Measurements from ENCODE around the gene CERS6.

Gene CERS6

GRCh38 chr2:168536925-168537466 lies 80.9 kb downstream of the CERS6 start:
- DNase-seq: no peak

- DNase-seq: no peak
Observed at GRCh38 chr2:168538133-168538532, 82.1 kb downstream of the CERS6 start.

- DNase-seq: no peak
Observed at GRCh38 chr2:168538534-168538933, 82.5 kb downstream of the CERS6 start.

- DNase-seq: no peak
Observed at GRCh38 chr2:168539945-168540344, 83.9 kb downstream of the CERS6 start.

GRCh38 chr2:168541858-168542257 lies 85.8 kb downstream of the CERS6 start:
- no peak for DNase-seq

DNA sequence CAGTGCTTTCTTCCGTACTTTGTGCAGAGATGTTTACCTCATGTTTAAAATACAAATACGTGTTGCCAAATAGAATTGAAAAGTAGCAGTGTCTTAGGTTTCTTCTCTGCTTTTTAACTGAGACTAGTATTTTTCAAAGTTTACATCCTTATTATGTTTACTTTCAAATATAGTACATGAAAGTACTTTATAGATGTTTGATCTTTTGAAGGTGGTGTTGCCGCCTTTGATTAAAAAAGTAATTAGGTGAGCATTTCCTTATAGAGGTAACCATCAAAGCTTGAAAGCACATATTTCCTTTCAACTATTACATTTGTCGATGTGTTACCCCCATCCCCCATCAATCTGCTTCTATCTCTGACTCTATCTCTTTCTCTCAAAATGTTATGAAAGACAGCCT lies 87.0 kb downstream of the CERS6 start:
- DNase-seq: no peak

DNA sequence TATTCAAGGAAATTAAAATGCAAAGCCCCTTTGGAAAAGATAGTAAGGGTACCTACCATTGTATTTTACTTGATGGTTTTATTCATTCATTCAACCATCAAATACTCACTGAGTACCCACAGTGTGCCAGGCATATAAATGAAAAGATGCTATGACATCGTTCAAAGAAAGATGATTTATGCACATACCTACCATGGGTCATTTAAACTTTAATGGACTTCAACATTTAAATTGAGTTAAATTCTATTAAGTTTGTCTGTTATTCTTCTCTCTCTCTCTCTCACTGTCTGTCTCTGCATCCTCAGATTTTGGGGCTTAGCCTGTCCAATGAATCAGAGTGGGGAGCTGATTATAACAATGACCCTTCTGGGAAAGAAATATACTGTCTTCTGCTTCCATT lies 87.9 kb downstream of the CERS6 start:
- no peak for DNase-seq

DNA sequence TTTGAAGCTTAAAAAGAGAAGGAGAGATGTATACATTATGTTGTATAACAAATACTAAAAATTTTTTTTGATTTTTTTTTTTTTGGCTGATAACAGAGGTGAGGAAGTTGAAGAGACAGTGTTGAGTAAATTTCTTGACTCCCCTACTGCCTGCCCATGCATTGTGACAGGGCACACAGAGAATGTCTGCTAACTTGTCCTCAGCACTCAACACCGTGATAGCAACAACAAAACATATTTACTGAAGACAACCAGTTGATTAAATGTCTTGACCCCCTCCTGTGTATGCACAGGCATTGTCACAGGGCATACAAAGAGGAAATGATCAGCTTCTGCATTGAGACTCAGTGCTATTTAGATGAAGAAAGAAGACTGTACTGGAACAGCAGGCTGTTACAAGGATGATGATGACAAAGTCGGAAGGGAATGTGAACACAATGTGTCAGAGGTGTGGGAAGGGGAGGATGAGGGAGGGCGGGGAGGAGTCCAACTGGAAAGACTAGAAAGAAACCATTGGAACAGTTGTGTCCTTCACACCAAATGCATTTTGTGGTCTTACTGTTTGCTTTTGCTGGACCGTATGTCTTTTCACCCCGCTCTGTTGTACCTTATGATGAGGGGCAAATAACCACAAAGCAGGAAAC lies 89.5 kb downstream of the CERS6 start:
- no peak for DNase-seq

DNA sequence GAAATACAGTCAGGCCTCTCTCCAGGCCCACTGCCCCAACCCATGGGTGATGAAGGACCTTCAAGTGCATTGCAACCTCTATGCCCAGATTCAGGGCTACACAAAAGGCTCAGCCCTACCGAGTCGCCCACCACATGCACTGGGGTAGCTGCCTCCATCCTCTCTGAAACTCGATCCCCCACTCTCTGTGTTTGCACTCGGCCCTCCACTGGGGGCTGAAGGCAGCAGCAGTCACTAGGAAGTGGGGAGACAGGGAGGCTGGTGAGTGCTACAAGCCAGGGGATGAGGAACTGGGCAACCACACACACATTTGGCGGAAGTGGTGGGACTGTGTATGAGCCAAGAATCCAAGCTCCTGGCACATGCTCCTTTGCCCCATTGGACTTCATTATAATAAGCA lies 94.6 kb downstream of the CERS6 start:
- DNase-seq: no peak

GRCh38 chr2:168552450-168552856 lies 96.4 kb downstream of the CERS6 start:
- DNase-seq: no peak

GRCh38 chr2:168555283-168555682 lies 99.2 kb downstream of the CERS6 start:
- no peak for DNase-seq

DNA sequence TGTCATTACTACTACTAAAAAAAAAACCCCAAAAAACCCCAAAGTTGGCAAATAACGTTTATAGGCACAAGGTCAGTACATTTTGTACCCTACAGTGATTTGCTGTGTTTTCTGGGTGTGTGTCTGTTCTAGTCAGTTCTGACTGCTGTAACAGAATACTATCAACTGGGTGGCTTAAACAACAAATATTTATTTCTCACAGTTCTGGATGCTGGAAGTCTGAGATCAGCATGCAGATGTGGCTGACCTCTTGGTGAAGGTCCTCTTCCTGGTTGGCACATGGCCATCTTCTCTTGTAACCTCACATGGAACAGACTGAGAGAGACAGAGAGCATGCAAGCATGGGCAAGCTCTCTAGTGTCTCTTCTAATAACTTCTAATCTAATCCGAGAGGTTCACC lies 103.1 kb downstream of the CERS6 start:
- no peak for DNase-seq

DNA sequence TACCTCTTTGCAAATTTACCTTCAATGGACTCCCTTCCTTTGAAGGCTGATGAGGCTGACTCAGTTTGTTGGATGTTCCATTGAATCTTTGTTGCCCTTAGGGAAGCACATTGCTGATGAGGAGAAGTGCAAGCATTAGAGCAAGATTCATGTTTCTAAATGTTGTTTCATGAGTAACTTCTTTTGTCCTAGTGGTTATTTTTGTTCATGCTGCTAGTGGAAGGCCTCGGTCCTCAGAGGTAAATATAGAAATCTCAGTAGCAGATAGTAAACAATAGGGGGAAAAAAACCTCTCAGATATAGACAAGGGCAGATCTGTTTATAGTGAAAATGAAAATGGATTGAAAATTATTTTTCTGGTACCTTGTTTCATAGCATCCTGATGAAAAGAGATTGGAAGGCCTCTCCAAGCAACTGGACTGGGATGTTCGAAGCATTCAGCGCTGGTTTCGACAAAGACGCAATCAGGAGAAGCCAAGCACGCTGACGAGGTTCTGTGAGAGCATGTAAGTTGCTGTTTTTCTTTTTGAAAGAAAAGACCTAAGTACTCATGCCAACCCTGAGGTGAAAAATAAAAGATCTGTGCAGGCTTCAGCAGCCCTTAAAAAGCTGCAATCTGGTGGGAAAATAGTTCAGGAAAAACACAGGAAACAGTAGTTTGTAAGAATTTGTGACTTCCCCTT lies 104.9 kb downstream of the CERS6 start:
- no peak for DNase-seq

DNA sequence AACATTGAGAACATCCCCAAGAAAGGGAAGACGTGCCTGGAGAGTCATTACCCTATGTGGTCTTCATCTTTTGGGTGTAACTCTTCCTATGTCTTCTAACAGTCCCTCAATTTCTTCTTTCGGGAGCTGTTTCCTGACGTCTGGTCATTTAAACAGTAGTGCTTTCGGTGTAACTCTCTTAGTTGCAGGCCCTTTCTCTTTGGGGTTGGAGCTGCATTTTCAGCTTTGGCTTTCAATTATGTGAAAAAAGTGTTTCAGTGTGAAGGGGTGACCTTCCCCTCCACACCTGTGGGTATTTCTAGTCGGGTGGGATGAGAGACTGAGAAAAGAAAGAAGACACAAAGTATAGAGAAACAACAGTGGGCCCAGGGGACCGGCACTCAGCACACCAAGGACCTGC lies 105.9 kb downstream of the CERS6 start:
- DNase-seq: no peak

DNA sequence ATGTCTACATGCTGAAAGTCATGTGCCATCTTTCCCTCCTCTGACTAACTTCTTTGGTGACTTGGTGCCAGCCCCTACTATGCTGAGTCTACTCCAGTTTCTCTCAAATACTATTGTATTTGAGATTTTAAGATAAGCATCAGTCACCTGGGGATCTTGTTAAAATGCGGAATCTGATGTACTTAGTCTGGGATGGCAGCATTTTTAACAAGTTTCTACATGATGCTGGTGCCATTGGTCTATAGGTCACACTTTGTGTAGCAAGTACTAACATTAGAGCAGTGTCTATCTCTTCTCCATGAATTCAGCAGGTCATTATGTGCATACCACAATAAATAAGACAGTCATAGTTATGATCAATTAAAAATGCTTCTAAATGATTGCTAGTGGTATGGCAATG lies 106.9 kb downstream of the CERS6 start:
- DNase-seq: no peak

DNA sequence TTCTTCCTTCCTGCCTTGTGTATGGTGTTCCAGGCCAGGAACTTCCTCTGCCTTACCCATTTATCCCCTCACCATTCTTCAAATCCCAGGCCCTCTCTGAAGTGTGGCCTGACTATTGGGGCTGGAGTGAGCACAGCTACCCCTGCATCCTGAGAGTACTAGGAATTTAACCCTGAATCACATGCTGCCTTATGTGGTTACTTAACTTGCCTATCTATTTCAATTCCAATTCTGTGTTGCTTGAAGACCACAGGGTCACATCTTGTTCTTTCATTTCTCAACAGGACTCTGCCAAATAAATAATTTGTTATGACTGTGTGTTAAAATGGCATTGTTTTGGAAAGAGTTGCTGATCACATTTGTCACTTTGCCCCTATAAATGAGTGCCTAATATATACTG lies 108.6 kb downstream of the CERS6 start:
- DNase-seq: no peak

- DNase-seq: no peak
Observed at GRCh38 chr2:168565112-168565511, 109.0 kb downstream of the CERS6 start.

DNA sequence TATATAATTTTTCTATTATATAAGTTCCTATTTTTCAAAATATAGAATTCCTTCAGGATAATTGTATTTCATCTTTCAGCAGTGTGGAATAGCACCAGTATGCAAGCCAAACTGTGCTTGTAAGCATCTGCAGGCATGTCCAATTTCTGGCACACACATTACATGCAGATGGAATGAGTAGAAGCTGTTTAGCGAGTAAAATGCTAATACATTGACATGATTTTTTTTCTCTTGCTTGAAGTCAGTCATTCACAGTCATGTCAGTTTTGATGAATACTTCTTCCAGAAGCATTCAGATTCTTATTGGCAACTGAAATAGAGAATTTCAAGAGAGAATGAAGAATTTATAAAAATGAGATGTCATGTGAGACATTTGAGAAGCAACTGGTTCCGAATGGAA lies 109.4 kb downstream of the CERS6 start:
- DNase-seq: no peak

GRCh38 chr2:168566974-168567665 lies 111.0 kb downstream of the CERS6 start:
- no peak for DNase-seq

- DNase-seq: no peak
Observed at GRCh38 chr2:168567836-168568235, 111.8 kb downstream of the CERS6 start.

- no peak for DNase-seq
Observed at GRCh38 chr2:168568476-168569267, 112.6 kb downstream of the CERS6 start.

GRCh38 chr2:168571061-168571460 lies 115.0 kb downstream of the CERS6 start:
- no peak for DNase-seq
